H1 (cell line): Measurements from ENCODE around the gene BARX2.

Experiments
- CTCF ChIP-seq, 3 experiments: IDR thresholded peaks; 1 replicate in 2 of 3; 2 replicates in 1 of 3; pipeline versions ENCODE4 v1.5.1 to v1.6.1; 2011; ENCODE audit warnings: low read length in 3 of 3, mild to moderate bottlenecking in 3 of 3, inconsistent platforms in 2 of 3, low read depth in 1 of 3, moderate library complexity in 1 of 3; ENCODE audit not compliant: insufficient read depth in 1 of 3; ENCODE audit errors: control extremely low read depth in 1 of 3
- SRF ChIP-seq: IDR thresholded peaks from 2 replicates; pipeline ENCODE4 v1.6.1; 2011; ENCODE audit warnings: mild to moderate bottlenecking, low read depth, low read length, moderate library complexity

DNA sequence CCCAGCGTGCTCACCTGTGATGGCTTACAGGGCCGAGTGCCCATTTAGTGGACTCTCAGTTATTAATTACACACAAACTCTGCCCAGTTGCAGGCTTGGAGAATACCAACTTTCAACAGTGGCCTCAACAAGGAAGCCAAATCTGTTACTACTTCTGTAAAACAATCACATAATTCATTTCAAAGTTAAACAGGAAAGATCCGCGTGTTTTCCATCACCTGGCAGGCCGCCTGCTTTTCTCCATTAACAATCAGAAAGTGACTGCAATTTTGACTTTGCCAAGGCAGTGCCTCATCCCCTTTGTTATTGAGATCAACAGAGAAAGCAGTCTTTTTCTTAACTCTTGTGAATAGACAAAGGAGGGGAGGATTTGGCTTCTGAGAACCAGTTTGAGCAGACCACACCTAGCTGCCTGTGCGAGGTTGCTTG is 77.7 kb downstream of the BARX2 start:
- TF ChIP-seq CTCF (IDR thresholded peaks at IDR 0.05; ENCODE audit: control extremely low read depth in 1 of 3, insufficient read depth in 1 of 3, low read depth in 1 of 3, low read length in 3 of 3) (no peak), SRF (no peak)
